Erythroblast (primary cell): ENCODE measurements around the gene ZNF496.

ENCODE experiments used
- GATA1 ChIP-seq: IDR thresholded peaks from 2 replicates; pipeline ENCODE4 v1.6.1; 2011; ENCODE audit warnings: low read depth, mild to moderate bottlenecking, control low read depth, low read length, moderate library complexity
- POLR2A ChIP-seq: IDR thresholded peaks from 2 replicates; pipeline ENCODE4 v1.6.1; 2011; ENCODE audit warnings: mild to moderate bottlenecking, low read length

GRCh38 chr1:247274605-247275256 is 56.9 kb downstream of the ZNF496 start:
- TF ChIP-seq POLR2A (no peak), GATA1 (no peak)
